ENCODE measurements around the gene PTGR2. TPM values are rescaled to one million over a fixed set of nuclear protein-coding genes. Genes with fewer than 3 reads are reported as not detected.

PTGR2 gene
- total and polyA plus RNA-seq, 2 donors (not counting 1 experiment from before 2014, with no cell fraction given): 1.2 to 4.5 TPM

GRCh38 chr14:73823339-73823885, 28.2 kb upstream of the PTGR2 start:
- POLR2A ChIA-PET: interaction anchor here (0.5 kb wide), 1 partner anchor 60 kb away, joined by 4 read pairs; no protein-coding TSS in a partner anchor
- intact Hi-C loops (cut with micrococcal nuclease): no loop called here
- H3K27ac Mint-ChIP-seq: no peak overlapping the region

More at GRCh38 chr14:73823339-73823885, 28.2 kb upstream of the PTGR2 start:
- H3K27ac ChIP-seq (ENCODE audit: low read length in 2 of 2): no peak overlapping the region
- TF ChIP-seq EZH2 (IDR thresholded peaks at IDR 0.05; ENCODE audit: borderline replicate concordance, insufficient read depth, low read depth, low read length, poor library complexity, severe bottlenecking) (no peak), CTCF (IDR thresholded peaks at IDR 0.05) (no peak)
- H3K4me1 ChIP-seq (ENCODE audit: control insufficient read depth in 2 of 2, insufficient read depth in 2 of 2, low read length in 2 of 2): no peaks in the 10 kb centered on the region
- no peak overlapping the region for H2AFZ ChIP-seq (ENCODE audit: insufficient read depth, low read depth, low read length, poor library complexity, severe bottlenecking)
- H3K4me1 Mint-ChIP-seq: no peaks in the 10 kb centered on the region
- CTCF ChIA-PET: interaction anchor here (0.9 to 13.1 kb wide), 6 partner anchors 9 to 94 kb away, joined by 3 to 299 read pairs (median 28); a partner anchor contains a TSS
- no peaks in the 10 kb centered on the region for H4K20me1 ChIP-seq (ENCODE audit: control insufficient read depth, insufficient read depth, low read length, poor library complexity, severe bottlenecking)
- H3K4me2 ChIP-seq (replicated peaks; ENCODE audit: low read depth, low read length, poor library complexity, severe bottlenecking): no peak overlapping the region
- no peaks in the 10 kb centered on the region for H3K9me3 Mint-ChIP-seq (ENCODE audit: insufficient read depth)
- H3K79me2 ChIP-seq (ENCODE audit: control insufficient read depth, insufficient read depth, low read length): no peaks in the 10 kb centered on the region
- no peaks in the 10 kb centered on the region for H3K9me3 ChIP-seq (ENCODE audit: control extremely low read depth in 1 of 3, control insufficient read depth in 2 of 3, insufficient read depth in 1 of 3, low read length in 2 of 3)
- H3K4me3 Mint-ChIP-seq: no peak overlapping the region
- H3K9ac ChIP-seq (ENCODE audit: low read length): no peak overlapping the region
- ATAC-seq (ENCODE audit: low read depth) (no peak), DNase-seq (no peak)
- H3K36me3 ChIP-seq (replicated peaks in 1 of 2; ENCODE audit: control extremely low read depth in 1 of 2, control insufficient read depth in 1 of 2, extremely low read depth in 1 of 2, insufficient read depth in 2 of 2, low read length in 1 of 2): no peaks in the 10 kb centered on the region
- H3K4me3 ChIP-seq (ENCODE audit: control extremely low read depth in 1 of 5, extremely low read depth in 1 of 5, insufficient read depth in 1 of 5, low read depth in 2 of 5, low read length in 4 of 5): no peak overlapping the region
- no peaks in the 10 kb centered on the region for H3K27me3 ChIP-seq (replicated peaks in 1 of 4; ENCODE audit: control extremely low read depth in 1 of 4, control insufficient read depth in 3 of 4, insufficient read depth in 4 of 4, low read length in 3 of 4)
- H3K27me3 Mint-ChIP-seq: no peaks in the 10 kb centered on the region
